ENCODE measurements around the gene PUSL1.

GRCh38 chr1:1302951-1303509 is 5.4 kb upstream of the PUSL1 start:
- TF ChIP-seq CTCF (IDR thresholded peaks at IDR 0.05) (no peak), EZH2 (IDR thresholded peaks at IDR 0.05; ENCODE audit: borderline replicate concordance, insufficient read depth, low read depth, low read length, poor library complexity, severe bottlenecking) (no peak)

Measured in B cell (primary cell).